ENCODE measurements around the gene RAN. TPM values are rescaled to one million over a fixed set of nuclear protein-coding genes. Genes with fewer than 3 reads are reported as not detected.

The RAN gene
- total and polyA plus RNA-seq, 9 of the 15 experiments (the other 6 are each of a cell fraction or from before 2014, with no cell fraction given): 1,687 to 3,820 (median 2,300) TPM

DNA sequence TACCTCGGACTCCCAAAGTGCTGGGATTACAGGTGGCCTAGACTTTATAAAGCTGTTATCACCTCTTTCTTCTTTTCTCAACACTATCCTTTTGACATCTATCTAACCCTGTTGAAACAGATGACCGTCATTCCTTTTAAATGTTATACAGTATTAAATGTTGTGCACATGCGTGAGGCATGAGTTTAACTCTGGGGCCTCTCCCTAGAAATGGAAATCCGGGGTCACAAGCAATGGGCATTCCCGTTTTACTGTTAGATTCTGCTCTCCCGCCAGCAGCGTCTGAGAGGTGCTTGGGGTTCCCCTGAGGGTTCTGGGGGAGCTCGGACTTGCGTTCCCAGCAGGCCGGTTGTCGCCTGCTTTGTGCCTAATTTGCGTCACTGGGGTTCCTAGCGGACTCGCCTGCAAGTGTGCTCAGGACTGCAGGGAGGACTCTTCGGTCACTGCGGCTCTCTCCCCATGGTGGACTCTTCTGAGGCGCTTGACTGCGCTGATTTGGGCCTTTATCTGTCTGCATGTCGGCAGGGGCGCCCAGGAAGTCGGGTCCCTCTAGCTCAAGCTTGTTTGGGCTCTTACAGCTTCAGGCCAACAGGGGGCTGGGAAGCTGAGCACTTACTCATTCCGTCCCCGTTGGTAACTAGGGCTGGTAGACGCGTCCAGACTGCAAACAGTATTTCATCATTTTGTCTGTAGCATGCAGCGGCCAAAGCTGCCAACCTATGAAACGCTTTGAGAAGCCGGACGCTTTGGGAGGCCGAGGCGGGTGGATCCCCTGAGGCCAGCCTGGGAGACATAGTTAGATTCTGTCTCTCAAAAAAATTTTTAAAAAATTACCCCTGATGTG lies 1.2 kb upstream of the RAN start (continued):
- no peak for TF ChIP-seq RREB1 (CRISPR knock-in tag; IDR thresholded peaks at IDR 0.05)
- TF ChIP-seq HNRNPUL1 (IDR thresholded peaks at IDR 0.05; ENCODE audit: low read length): no peak
- TF ChIP-seq ZNF655 (CRISPR knock-in tag; IDR thresholded peaks at IDR 0.05): no peak
- TF ChIP-seq BRD9 (IDR thresholded peaks at IDR 0.05; ENCODE audit: low read depth, partially characterized antibody): peak; percentile 29
- TF ChIP-seq, protein P1, sequence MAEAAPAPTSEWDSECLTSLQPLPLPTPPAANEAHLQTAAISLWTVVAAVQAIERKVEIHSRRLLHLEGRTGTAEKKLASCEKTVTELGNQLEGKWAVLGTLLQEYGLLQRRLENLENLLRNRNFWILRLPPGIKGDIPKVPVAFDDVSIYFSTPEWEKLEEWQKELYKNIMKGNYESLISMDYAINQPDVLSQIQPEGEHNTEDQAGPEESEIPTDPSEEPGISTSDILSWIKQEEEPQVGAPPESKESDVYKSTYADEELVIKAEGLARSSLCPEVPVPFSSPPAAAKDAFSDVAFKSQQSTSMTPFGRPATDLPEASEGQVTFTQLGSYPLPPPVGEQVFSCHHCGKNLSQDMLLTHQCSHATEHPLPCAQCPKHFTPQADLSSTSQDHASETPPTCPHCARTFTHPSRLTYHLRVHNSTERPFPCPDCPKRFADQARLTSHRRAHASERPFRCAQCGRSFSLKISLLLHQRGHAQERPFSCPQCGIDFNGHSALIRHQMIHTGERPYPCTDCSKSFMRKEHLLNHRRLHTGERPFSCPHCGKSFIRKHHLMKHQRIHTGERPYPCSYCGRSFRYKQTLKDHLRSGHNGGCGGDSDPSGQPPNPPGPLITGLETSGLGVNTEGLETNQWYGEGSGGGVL (CRISPR knock-in tag; IDR thresholded peaks at IDR 0.05): no peak
- TF ChIP-seq RFX7 (CRISPR knock-in tag; IDR thresholded peaks at IDR 0.05): no peak
- no peak for TF ChIP-seq RBM15 (IDR thresholded peaks at IDR 0.05; ENCODE audit: insufficient read depth, low read length)
- peak; percentile 69 for TF ChIP-seq POLR2A (conservative IDR thresholded peaks at IDR 0.05)
- no peak for TF ChIP-seq SREBF2 (CRISPR knock-in tag; IDR thresholded peaks at IDR 0.05)
- peak; percentile 75 to 85 (median 84) for TF ChIP-seq CTCF (IDR thresholded peaks at IDR 0.05 in 2 of 3, conservative IDR thresholded peaks at IDR 0.05 in 1 of 3; ENCODE audit: insufficient read depth in 2 of 3, low read depth in 1 of 3, low read length in 3 of 3)
- no peak for TF ChIP-seq NR3C1 (CRISPR knock-in tag; IDR thresholded peaks at IDR 0.05)
- no peak for TF ChIP-seq CBX2 (IDR thresholded peaks at IDR 0.05; ENCODE audit: insufficient read depth, low read length, poor library complexity, severe bottlenecking)
- TF ChIP-seq CTCFL (IDR thresholded peaks at IDR 0.05; ENCODE audit: borderline replicate concordance, insufficient read depth, low read depth, low read length, poor library complexity, severe bottlenecking): peak; percentile 90

Measured in K562 (cell line).